HG03103 (cell line): ENCODE results near the gene POTEC.
"Not testable (repeated sequence)": the region's sequence is repeated elsewhere in the genome, so short reads cannot be mapped to it uniquely, and the experiment has no call there.

Experiments used
- ATAC-seq: cut with Tn5 transposase; IDR thresholded peaks from one replicate; pipeline ENCODE4 v1.9.1; 2021; ENCODE audit warnings: low read depth; ENCODE audit not compliant: unreplicated experiment

POTEC gene

DNA sequence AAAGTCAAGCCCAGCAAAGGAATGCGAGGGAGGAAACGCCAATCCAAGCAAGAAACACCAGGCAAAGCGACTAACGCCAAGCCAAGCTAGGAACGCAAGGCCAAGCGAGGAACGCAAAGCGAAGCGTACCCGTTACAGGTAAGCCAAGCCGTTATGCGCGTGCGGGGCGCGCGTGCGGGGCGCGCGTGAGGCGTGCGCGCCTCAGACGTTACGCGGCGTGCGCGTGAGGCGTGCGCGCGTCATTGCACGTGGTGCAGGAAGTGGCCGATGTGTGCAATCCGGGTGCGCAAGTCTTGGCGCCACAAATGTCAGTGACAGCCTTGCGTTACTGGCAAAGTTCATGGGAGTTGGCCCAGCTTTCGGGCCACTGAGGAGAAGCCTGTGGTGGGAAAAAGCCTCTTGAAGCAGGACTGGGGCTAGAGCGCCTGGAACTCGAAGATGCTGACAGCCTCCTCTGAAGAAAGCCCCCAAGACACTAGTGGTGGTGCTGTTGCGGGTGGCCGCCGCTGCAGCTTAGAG lies at the start of gene POTEC:
Gene POTEC (minus strand): TSS at position 155 of the 519 bp plus-strand sequence. CDS start 454 bp downstream, outside the sequence.
- ATAC-seq: not testable (repeated sequence)

DNA sequence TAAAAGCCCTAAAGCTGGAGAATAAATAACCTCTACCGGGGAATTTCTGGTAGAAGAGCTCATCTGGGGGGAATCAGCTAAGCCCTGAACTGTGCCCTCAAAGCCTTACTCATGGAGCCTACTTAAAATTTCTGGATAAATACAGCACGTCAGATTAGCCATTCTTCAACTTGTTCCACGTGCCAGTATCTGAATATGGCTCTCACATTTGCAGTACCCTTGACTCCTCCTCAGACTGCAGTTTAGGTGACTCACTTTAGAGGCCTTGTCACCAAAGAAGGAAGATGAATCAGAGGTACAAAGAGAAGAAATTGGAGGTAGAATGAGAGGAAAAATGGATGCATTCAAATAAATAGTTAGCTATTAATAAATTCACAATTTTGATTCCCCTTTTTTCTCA lies 34.6 kb upstream of the POTEC start:
- no peak for ATAC-seq

DNA sequence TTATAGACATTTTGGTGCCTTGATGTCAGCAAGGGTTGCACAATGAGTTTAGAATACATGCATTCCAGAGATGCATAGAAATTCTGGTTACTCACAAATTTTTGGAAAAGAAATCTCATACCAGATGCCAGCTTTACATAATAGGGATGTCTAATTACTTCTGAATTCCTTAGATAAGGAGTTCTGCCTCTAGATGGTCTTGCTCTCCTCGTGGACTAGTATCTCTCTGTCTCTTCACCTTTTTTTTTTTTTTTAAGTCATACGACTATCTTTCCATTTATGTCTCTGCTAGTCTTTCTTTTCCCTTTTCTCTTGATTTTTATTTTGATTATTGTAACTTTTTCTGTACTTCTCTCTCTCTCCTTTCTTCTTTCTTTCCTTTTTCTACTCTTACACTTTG lies 16.1 kb upstream of the POTEC start:
- ATAC-seq: not testable (repeated sequence)

DNA sequence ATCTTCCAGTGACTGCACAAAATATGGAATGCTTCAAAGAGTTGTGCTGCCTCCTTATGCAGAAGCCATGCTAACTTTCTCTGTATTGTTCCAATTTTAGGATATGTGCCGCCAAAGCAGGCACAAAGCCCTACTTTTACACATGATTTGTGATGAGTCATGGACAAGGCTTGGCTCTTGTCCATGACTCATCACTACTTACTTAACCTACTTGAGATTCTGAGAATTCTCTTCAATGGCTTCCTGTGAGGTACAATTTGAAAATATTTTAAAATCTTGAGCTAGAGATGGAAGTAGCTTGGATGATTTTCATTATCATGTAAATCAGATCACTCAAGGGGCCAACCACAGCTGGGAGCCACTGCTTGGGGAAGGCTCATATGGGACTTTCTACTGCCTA lies 11.7 kb downstream of the POTEC start:
- not testable (repeated sequence) for ATAC-seq

DNA sequence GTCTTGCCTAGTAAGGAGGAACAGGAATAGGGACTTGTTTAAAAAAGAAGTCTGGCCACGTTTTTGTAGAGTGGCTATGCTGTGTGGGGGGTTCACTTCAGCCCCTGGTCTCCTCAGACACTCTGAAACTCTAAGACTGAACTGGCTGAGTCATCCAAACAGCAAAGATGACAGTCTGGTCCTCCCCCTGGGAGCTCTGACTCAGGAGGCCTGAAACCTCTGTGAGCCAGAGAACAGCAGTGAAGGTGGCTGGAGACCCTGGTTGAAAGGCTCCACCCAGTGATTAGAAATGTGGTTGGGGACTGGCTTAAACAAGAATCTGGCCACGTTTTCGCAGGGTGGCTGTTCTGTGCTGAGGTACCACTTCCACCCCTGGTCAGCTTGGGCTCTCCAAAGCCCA lies 32.7 kb downstream of the POTEC start:
- not testable (repeated sequence) for ATAC-seq

DNA sequence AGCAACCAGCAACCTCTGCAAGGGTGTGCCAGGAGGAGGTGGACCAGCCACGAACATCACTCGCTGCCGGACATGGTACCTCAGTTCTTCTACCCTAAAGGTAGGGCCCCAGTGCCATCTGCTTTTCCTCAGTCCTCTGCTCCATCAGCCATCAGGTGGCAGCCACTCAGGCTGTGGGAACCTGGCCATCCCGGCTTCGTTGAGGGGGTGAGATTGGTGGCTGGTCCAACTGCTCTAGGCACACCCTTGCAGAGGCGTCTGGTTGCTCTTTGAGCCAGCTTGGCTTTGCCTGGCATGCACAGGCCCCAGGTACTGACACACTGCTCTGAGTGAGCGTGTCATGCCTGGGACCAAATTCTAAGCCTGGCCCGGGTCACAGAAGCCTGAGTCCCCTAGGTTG lies 39.7 kb downstream of the POTEC start:
- not testable (repeated sequence) for ATAC-seq

DNA sequence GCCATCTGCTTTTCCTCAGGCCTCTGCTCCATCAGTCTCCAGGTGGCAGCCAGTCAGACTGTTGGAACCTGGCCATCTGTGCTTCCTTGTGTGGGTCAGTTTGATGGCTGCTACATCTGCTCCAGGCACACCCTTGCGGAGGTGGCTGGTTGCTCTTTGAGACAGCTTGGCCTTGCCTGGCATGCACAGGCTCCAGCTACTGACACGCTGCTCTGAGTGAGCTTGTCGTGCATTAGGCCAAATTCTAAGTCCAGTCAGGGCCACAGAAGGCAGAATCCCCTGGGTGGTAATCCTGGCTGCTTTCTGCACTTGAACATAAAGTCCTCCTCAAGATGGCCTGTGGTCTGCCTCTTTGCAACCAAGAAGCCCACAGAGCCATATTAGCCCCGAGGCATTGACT lies 41.5 kb downstream of the POTEC start:
- ATAC-seq: not testable (repeated sequence)

DNA sequence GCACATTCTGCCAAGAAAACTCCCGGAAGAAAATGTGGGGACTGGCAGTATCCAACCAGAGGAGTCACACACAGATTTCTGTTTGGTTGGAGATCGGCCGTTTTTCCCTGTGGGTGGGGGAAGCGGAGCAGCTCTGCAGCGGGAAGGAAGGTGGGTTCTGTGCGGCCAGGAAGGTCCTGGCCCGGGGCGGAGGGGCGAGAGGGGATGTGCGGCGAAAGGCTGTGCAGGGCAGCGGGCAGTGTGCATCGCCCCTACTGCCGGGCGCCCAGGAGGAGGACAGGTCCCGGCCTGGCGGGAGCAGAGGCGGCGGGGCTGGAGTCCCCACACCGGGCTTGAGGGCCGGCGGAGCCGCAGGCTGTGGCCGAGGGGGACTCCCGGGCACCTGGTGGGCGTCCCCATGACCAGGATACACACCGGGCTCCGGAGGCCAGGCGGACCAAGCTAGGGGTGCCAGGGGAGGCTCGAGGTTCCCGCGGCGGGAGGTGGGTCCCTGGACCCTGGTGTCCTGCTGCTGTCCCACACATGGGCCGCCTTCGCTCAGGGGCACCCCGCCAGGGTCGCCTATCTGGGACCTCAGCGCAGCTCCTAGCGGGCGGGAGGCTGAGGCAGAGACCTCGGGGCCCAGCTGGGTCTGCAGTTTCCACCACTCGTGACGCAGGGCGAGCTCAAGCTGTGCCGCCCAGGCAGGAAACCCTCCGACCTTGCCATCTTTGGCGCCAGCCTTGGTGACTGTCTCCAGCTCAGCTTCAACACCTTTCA lies 54.0 kb downstream of the POTEC start:
- not testable (repeated sequence) for ATAC-seq

DNA sequence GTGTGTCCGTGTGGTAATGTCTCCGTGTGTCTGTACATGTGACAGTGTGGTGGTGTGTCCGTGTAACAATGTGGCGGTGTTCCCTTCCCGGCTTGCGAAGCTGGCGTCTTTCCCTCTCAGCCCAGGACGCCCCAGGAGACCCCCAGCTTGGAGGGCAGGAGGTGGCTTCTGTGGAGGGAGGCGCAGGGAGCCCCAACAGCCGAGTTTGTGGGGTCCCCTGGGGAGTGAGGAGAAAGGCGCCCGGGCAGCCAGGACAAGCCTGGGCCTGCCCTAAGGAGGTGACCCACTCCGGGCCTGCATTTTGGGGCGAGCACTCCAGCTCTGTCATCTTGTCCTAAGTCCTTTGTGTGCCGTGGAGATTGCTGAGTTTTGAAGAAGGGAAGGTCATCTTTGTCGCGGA lies 54.6 kb downstream of the POTEC start:
- not testable (repeated sequence) for ATAC-seq

DNA sequence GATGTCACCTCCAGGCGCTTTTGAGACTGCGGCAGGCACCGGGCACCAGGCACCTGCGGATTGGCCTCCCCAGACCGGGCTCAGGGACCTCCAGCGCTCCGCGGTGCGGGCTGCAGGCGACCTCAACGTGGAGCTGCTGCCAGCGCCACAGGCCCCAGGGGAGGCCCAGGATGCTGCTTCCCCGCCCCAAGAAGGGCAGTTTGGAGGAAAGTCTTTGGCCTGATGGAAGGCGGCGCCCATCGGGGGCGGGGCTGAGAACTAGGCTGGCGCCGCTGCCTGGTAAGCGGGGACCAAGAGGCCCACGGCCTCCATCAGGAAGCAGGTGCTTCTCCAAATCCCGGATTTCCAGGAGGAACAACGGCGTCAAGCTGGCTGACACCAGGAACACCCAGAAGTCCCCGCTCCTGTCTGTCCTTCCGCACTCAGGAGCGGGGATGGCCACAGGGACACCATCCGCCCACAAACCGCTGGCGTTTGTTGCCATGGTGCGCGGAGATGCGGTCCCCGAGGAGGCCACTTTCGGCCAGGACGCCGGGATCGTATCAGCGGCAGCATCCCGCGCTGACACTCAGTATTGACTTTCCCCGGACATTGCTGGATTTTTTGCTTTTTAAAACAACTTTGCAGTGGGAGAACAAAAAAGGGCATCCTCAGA lies 56.3 kb downstream of the POTEC start:
- not testable (repeated sequence) for ATAC-seq

DNA sequence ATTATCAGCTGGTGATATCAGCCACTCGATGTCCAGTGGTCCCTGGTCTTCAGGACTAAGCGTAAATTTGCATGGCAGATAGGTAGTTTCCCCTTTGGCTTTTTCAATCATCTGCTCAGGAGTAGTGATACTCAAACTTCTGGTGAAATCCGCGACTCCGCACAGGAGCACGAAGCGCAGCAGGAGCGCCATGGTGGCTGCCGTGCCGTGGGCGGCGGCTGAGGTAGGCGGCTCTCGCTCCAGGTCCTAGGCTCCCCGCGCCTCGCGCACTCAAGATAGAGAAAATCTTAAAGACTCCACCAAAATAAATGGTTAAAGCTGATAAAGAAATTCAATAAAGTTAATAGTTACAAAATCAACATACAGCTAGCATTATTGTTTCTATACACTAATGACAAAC lies 64.3 kb downstream of the POTEC start:
- not testable (repeated sequence) for ATAC-seq

DNA sequence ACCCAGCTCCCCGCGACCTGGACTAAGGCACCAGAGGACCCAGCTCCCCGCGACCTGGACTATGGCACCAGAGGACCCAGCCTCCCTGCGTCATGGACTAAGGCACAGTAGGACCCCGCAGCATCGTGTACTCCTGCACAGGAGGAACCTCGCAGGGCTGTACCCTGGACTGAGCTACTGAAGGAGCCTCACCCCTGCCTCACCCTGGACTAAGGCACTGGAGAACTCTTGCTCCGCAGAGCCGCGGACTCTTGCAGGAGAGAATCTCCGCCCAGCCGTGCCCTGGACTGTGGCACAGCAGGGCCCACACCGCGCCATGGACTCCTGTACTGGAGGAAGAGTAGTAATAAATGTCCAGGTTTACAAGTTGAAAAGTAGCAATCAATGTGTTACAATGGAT lies 67.9 kb downstream of the POTEC start:
- not testable (repeated sequence) for ATAC-seq

DNA sequence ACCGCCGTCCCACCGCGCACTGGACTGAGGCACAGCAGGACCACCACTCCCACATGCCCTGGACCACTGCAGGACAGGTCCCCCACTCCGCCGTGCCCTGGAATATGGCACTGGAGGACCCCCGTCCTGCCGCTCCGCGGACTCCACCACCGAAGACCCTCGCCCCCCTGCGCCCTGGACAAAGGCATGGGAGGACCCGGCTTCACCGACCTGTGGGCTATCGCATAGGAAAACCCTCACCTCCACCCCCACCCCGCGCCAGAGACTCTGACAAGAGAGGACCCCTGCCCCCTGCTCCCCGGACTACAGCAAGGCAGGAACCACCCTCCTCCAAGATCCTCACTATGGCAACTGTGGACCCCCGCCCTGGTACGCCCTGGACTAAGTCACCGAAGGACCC lies 68.6 kb downstream of the POTEC start:
- ATAC-seq: not testable (repeated sequence)

DNA sequence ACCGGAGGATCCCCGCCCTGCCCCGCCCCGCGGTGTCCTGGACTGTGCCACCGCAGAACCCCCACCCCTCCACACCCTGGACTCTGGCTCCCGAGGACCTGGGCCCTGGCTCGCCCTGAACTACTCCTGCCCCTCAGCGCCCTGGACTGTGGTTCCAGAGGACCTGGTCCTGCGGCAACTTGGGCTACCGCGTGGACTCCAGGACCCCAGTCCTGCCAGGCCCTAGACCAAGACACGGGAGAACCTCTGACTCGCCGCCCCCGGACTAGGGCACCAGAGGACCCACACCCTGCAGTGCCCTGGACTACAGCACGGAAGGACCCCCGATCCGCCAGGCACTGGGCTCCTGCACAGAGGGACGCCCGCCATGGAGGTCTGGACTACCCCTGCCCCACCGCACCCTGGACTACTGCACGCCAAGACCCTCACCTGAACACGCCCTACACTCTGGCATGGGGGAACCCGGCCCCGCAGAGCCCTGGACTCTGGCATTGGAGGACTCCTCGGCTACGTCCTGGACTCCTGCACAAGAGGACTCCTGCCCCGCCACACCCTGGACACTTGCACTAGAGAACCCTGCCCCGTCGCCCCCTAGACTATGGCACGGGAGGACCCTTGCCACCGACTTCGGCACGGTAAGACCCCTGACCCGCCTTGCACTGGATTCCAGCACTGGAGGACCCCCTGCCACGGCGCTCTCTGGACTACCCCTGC lies 69.2 kb downstream of the POTEC start:
- not testable (repeated sequence) for ATAC-seq

DNA sequence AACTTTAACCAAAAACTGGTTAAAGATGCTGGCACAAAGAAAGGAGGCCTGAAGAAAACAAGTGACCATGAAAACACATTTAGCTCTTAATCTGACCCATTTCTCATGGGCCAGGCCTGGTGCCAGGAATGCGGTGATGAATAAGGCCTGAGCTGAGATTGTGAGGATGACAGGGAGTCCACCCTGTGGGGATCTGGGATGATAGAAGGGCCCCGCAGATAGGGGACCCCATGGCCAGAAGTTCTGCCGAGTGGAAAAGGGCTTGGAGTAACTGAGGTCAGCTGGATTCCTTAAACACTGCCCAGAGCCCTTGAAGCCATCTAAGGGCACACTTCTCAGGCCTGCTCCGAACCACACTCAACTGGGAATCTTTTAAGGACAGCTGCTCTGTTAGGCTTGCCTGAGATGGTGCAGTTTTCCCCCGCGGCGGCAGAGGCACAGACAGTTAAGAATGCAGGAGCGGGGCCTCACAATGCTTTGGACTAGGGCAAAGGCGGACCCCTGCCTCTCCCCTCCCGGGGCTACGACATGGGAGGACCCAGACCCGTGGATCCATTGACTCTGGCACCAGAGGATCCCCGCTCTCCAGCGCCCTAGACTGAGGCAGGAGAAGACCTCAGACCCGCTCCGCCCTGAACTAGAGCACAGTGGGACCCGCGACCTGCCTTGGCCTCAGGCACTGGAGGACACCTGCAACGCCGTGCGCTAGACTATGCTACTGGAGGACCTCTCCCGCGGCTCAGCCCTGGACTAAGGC lies 70.0 kb downstream of the POTEC start:
- ATAC-seq: not testable (repeated sequence)

DNA sequence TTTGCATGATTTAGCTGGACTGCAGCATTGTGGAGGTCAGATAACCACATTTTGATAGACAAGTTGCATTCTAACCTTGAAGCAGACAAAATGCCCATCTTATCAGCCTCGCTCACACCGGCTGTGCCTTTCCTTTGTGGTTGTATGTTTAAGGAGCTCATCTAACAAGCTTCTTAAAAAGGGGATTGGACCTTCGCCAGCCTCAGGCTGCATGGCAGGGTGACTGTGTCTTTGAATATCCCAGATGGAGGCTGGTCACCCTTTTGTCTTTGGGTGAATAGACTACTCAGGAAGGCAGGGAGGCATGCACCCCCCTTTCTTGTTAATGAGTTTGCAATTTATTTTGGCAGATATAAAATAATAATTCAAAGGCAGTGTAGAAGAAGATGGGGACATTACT lies 72.1 kb downstream of the POTEC start:
- not testable (repeated sequence) for ATAC-seq

DNA sequence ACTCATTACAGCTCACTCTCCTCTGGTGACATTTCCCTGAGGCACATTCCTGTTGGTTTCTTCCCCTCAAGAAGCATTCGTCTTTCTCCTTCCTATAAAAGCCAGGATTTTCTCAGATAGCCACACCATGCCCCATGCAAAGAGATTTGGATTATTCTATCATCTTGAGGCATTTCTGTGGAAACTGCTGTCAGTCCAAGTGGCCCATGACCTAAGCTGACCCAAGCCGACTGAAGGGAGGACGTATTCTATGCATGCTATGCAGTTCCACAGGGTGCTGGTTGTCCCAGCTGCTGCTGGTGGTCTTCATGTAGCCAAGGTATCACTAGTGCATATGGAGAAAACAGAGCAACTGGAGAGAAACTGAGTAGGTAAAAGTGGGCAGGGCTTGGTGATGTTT lies 73.0 kb downstream of the POTEC start:
- not testable (repeated sequence) for ATAC-seq

DNA sequence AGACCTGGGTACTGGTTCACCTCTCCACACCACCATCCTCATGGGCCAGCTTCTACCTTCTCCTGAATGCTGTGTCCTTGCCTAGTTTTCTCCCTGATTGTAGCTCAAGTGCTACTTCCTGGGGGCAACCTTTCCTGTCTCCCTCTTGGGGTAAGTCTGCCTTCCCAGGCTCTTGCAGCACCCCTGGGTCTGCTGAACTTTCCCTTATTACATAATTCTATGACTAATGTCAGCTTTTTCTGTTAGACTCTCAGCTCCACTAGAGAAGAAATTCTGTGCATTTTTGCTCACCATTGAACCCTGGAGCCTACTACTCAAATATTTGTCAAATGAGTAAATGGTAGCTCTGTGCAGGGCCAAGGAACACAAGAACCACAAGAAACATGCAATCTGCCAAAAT lies 73.4 kb downstream of the POTEC start:
- not testable (repeated sequence) for ATAC-seq

DNA sequence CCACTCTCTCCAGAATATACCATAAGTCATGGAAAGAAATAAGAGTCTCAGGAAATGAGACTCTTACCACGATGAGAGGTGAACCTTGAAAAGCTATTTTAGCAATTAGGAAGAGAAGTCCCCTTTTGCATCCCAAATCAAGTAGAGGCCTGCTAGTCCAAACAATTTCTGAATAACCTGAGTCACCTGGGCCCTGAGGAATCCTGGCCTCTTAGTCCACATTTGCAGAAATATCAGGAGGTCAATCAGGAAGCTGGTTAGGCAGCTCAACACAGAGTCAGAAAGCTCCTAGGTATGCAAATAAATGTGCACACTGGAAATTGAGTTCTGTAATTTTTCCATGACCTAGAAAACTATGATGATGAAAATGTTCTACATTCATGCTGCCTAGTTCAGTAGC lies 77.4 kb downstream of the POTEC start:
- not testable (repeated sequence) for ATAC-seq
